ENCODE data around the gene ENDOG. TPM values are rescaled to one million over a fixed set of nuclear protein-coding genes. Genes with fewer than 3 reads are reported as not detected.

ENDOG gene
- total and polyA plus RNA-seq, 3 donors from 2014 or later = 28.9 to 33.9 (median 30.4) TPM

- WGBS, 2 donors = 86 to 88% methylated on average over 7 to 8 of the region's 8 CpGs
These were observed 19.4 kb upstream of the ENDOG start for GRCh38 chr9:128798896-128799295.

DNA sequence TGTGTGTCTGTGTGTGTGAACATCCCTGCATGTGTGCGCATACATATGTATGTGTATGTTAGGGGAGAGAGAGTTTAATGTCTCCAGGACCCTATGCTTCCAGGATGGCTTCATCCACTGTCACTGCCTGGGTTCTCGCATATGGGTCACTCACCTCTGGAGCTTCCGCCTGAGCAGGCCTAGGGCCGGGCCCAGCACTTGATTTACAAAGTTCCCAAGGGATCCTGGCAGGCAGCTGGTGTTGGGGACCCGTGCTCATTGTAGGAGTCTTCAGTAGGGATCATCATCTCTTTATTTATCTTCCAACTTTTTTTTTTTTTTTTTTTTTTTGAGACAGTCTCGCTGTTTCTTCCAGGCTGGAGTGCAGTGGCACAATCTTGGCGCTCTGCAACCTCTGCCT, 18.2 kb upstream of the ENDOG start:
- no peak for DNase-seq
- Histone ChIP-seq H3K4me3 (no peak overlapping the region), H3K27me3 (no peaks in the 10 kb centered on the region), H3K4me1 (no peaks in the 10 kb centered on the region), H3K27ac (no peak overlapping the region), H3K9me3 (no peaks in the 10 kb centered on the region), H3K36me3 (ENCODE audit: low read depth, missing control alignments) (no peaks in the 10 kb centered on the region)
- intact Hi-C loops (cut with DNase I; ENCODE audit: low total_unique reads) = no loop called here
- TF ChIP-seq CTCF (IDR thresholded peaks at IDR 0.05) (no peak), POLR2A (IDR thresholded peaks at IDR 0.05) (no peak)
- WGBS, 2 donors = 90 to 92% methylated on average over 7 of the region's 7 CpGs

More at GRCh38 chr9:128798896-128799295, 19.4 kb upstream of the ENDOG start:
- no peak overlapping the region for H3K27ac ChIP-seq
- intact Hi-C loops (cut with DNase I; ENCODE audit: low total_unique reads) = no loop called here
- no peaks in the 10 kb centered on the region for H3K27me3 ChIP-seq
- no peaks in the 10 kb centered on the region for H3K36me3 ChIP-seq (ENCODE audit: low read depth, missing control alignments)
- TF ChIP-seq POLR2A (IDR thresholded peaks at IDR 0.05) (no peak), CTCF (IDR thresholded peaks at IDR 0.05) (no peak)
- no peaks in the 10 kb centered on the region for H3K4me1 ChIP-seq
- H3K9me3 ChIP-seq = no peaks in the 10 kb centered on the region
- no peak overlapping the region for H3K4me3 ChIP-seq
- DNase-seq = no peak

DNA sequence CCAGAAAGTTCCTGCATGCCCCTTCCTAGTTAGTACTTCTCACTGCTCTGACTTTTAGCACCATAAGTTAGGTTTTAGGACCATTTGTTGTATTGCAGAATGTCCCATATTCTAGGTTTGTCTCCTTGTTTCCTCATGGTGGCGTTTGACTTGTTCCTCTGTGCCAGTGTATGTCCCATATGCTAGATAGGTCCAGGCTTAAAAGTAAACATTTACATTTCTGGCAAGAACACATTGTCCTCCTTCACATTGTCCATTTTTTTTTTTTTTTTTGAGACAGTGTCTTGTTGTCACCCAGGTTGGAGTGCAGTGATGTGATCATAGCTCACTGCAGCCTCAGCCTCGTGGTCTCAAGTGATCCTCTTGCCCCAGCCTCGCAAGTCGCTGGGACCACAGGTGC, 15.8 kb upstream of the ENDOG start:
- Histone ChIP-seq H3K36me3 (ENCODE audit: low read depth, missing control alignments) (no peaks in the 10 kb centered on the region), H3K27me3 (no peaks in the 10 kb centered on the region), H3K9me3 (no peaks in the 10 kb centered on the region), H3K4me1 (no peaks in the 10 kb centered on the region), H3K4me3 (no peak overlapping the region), H3K27ac (no peak overlapping the region)
- TF ChIP-seq CTCF (IDR thresholded peaks at IDR 0.05) = no peak
- no peak for TF ChIP-seq POLR2A (IDR thresholded peaks at IDR 0.05)
- whole genome bisulfite sequencing, 2 donors = 93 to 95% methylated on average over 4 of the region's 4 CpGs
- DNase-seq = no peak
- intact Hi-C loops (cut with DNase I; ENCODE audit: low total_unique reads) = no loop called here

- Histone ChIP-seq H3K27ac (no peak overlapping the region), H3K27me3 (no peaks in the 10 kb centered on the region), H3K36me3 (ENCODE audit: low read depth, missing control alignments) (no peaks in the 10 kb centered on the region), H3K4me3 (no peak overlapping the region), H3K9me3 (no peaks in the 10 kb centered on the region), H3K4me1 (no peaks in the 10 kb centered on the region)
- no peak for TF ChIP-seq CTCF (IDR thresholded peaks at IDR 0.05)
- TF ChIP-seq POLR2A (IDR thresholded peaks at IDR 0.05) = no peak
- WGBS, 2 donors = 89 to 94% methylated on average over 14 of the region's 14 CpGs
- intact Hi-C loops (cut with DNase I; ENCODE audit: low total_unique reads) = no loop called here
- no peak for DNase-seq
These were observed 12.6 kb upstream of the ENDOG start for GRCh38 chr9:128805661-128806060.

GRCh38 chr9:128807827-128808226, 10.5 kb upstream of the ENDOG start:
- H3K36me3 ChIP-seq (ENCODE audit: low read depth, missing control alignments) = no peaks in the 10 kb centered on the region
- 85% methylated on average over 14 of the region's 14 CpGs; no CpG with 5 or more reads in 1 of the 2 donors for WGBS, 2 donors
- TF ChIP-seq CTCF (IDR thresholded peaks at IDR 0.05) = no peak
- TF ChIP-seq POLR2A (IDR thresholded peaks at IDR 0.05) = no peak
- intact Hi-C loops (cut with DNase I; ENCODE audit: low total_unique reads) = no loop called here
- H3K4me3 ChIP-seq = no peak overlapping the region
- no peak overlapping the region for H3K27ac ChIP-seq
- H3K9me3 ChIP-seq = no peaks in the 10 kb centered on the region
- H3K4me1 ChIP-seq = no peaks in the 10 kb centered on the region
- no peak for DNase-seq
- no peaks in the 10 kb centered on the region for H3K27me3 ChIP-seq

Measured in testis (tissue), 3 donors.